Upper lobe of left lung (tissue), 6 donors: ENCODE results near the gene ACOT13. TPM values are rescaled to one million over a fixed set of nuclear protein-coding genes. Genes with fewer than 3 reads are reported as not detected.

Experiments used
- ATAC-seq, 2 donors: fragments of 200-7000 bp; cut with Tn5 transposase; one replicate each; pipeline ENCODE4 v1.9.1; 2022; ENCODE audit warnings: mild to moderate bottlenecking in 2 of 2, moderate library complexity in 2 of 2; ENCODE audit not compliant: low FRiP score in 2 of 2
- DNase-seq, 2 donors: peaks; one replicate each; pipeline ENCODE4 v3.0.0-alpha.2; 2019 to 2020
- H3K27ac ChIP-seq, 4 donors: fragments of 200-600 bp; sonication (generic); one replicate each; pipeline ENCODE4 v1.5.1; 2016 to 2019
- H3K27me3 ChIP-seq, 4 donors: fragments of 200-600 bp; sonication (generic); one replicate each; pipeline ENCODE4 v1.5.1; 2017 to 2019
- H3K36me3 ChIP-seq, 4 donors: fragments of 200-600 bp; sonication (generic); one replicate each; pipeline ENCODE4 v1.5.1; 2016 to 2019
- H3K4me1 ChIP-seq, 4 donors: fragments of 200-600 bp; sonication (generic); one replicate each; pipeline ENCODE4 v1.5.1; 2018 to 2019
- H3K4me3 ChIP-seq, 4 donors: fragments of 200-600 bp; sonication (generic); one replicate each; pipeline ENCODE4 v1.5.1; 2017 to 2019; ENCODE audit warnings: mild to moderate bottlenecking in 2 of 4, moderate library complexity in 1 of 4
- H3K9me3 ChIP-seq, 4 donors: fragments of 200-600 bp; sonication (generic); one replicate each; pipeline ENCODE4 v1.5.1; 2018 to 2019
- EP300 ChIP-seq, 4 donors: sonication (generic); formaldehyde crosslinking; IDR thresholded peaks; one replicate each; pipeline ENCODE4 v1.5.1; 2017; ENCODE audit warnings: antibody characterized with exemption in 4 of 4, control low read depth in 2 of 4
- POLR2A ChIP-seq, 4 donors: fragments of 450-650 bp; IDR thresholded peaks; one replicate each; pipeline ENCODE4 v1.5.1; 2016 to 2017; ENCODE audit warnings: antibody characterized with exemption in 4 of 4, mild to moderate bottlenecking in 2 of 4
- POLR2AphosphoS5 ChIP-seq, 2 donors: sonication (generic); formaldehyde crosslinking; IDR thresholded peaks; one replicate each; pipeline ENCODE4 v1.5.1; 2017; ENCODE audit warnings: antibody characterized with exemption in 2 of 2
- WGBS, 2 donors: methylation state at CpG; one replicate each; pipeline ENCODE4 v1.1.5; 2017 to 2018; 5-methylcytosine and 5-hydroxymethylcytosine counted together
- total RNA-seq, 6 donors: library from RNA; depleted of rRNA in 4 of 6; stranded (reverse); fragments of >200 nt in 4 of 6; gene quantifications; one replicate each; pipeline versions ENCODE4 v1.1.0 to v1.2.1, GENCODE V29; 2016 to 2021
- TF ChIP-seq, protein P1 (sequence below), 6 experiments: fragments of 450-650 bp in 4 of 6; fragments of 200-600 bp in 2 of 6; sonication (generic) in 2 of 6; IDR thresholded peaks; one replicate each; pipeline ENCODE4 v1.5.1; 2016 to 2019; ENCODE audit warnings: antibody characterized with exemption in 6 of 6
- donor health status: DM: no; HTN: no; CAD: no; lungs with moderate emphysema.
- donor health status: DM: no; HTN: yes; CAD: no; lungs with severe emphysema.

Gene ACOT13
- total RNA-seq, 6 donors from 2014 or later: 5.2 to 20.2 (median 10.5) TPM

DNA sequence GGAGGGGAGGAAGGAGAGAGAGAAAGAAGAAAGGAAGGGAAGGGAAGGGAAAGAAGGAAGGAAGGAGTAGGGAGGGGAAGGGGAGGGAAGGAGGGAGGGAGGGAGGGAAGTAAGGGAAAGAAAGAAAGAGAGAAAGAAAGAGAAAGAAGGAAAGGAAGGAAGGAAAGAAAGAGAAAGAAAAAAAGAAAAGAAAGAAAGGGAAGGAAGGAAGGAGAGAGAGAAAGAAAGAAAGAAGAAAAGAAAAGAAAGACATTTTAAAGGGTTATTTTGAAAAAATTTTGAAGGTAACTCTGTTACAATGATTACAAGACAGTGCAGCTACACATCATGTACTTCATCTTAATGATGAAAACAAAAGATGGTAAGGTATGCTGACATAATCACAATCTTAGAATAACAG lies 24.8 kb upstream of the ACOT13 start:
- TF ChIP-seq, protein P1, sequence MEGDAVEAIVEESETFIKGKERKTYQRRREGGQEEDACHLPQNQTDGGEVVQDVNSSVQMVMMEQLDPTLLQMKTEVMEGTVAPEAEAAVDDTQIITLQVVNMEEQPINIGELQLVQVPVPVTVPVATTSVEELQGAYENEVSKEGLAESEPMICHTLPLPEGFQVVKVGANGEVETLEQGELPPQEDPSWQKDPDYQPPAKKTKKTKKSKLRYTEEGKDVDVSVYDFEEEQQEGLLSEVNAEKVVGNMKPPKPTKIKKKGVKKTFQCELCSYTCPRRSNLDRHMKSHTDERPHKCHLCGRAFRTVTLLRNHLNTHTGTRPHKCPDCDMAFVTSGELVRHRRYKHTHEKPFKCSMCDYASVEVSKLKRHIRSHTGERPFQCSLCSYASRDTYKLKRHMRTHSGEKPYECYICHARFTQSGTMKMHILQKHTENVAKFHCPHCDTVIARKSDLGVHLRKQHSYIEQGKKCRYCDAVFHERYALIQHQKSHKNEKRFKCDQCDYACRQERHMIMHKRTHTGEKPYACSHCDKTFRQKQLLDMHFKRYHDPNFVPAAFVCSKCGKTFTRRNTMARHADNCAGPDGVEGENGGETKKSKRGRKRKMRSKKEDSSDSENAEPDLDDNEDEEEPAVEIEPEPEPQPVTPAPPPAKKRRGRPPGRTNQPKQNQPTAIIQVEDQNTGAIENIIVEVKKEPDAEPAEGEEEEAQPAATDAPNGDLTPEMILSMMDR (IDR thresholded peaks at IDR 0.05): no peak
- no peak for TF ChIP-seq EP300 (IDR thresholded peaks at IDR 0.05)
- no peak for TF ChIP-seq POLR2AphosphoS5 (IDR thresholded peaks at IDR 0.05)
- TF ChIP-seq POLR2A (IDR thresholded peaks at IDR 0.05): no peak
- H3K36me3 ChIP-seq: no peaks in the 10 kb centered on the region
- no peak for ATAC-seq

DNA sequence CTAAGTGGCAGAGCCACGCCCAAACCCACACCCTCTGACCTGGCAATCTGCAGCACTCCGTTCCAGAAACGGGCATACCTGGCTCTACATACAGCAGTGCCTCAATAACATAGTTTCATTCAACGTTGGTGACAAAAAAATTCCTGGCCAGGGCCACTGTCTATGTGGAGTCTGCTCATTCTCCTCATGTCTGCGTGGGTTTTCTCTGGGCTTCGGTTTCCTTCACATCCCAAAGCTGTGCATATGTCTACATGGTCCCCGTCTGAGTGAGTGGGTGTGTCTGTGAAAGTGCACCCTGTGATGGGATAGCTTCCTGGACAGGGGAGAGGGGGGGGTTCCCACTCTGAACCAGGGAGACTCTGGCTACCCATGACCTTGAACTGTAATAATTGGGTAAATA lies 23.0 kb upstream of the ACOT13 start:
- DNase-seq: no peak
- Histone ChIP-seq H3K4me3 (no peak overlapping the region), H3K27me3 (no peaks in the 10 kb centered on the region), H3K27ac (no peak overlapping the region), H3K9me3 (no peaks in the 10 kb centered on the region), H3K36me3 (no peaks in the 10 kb centered on the region), H3K4me1 (peaks cover 9 to 13% (median 11%) of the 10 kb centered on the region in 4 donors)
- TF ChIP-seq EP300 (IDR thresholded peaks at IDR 0.05) (no peak), POLR2A (IDR thresholded peaks at IDR 0.05) (no peak), POLR2AphosphoS5 (IDR thresholded peaks at IDR 0.05) (no peak)
- TF ChIP-seq, protein P1 (IDR thresholded peaks at IDR 0.05): no peak
- WGBS, 2 donors: 62 to 73% methylated on average over 2 to 7 of the region's 7 CpGs
- ATAC-seq: no peak

More for the DNA sequence above, 24.8 kb upstream of the ACOT13 start:
- Histone ChIP-seq H3K4me3 (no peak overlapping the region), H3K27me3 (no peaks in the 10 kb centered on the region), H3K27ac (no peak overlapping the region), H3K9me3 (no peaks in the 10 kb centered on the region), H3K4me1 (peaks cover 9 to 13% (median 11%) of the 10 kb centered on the region in 4 donors)
- no peak for DNase-seq

DNA sequence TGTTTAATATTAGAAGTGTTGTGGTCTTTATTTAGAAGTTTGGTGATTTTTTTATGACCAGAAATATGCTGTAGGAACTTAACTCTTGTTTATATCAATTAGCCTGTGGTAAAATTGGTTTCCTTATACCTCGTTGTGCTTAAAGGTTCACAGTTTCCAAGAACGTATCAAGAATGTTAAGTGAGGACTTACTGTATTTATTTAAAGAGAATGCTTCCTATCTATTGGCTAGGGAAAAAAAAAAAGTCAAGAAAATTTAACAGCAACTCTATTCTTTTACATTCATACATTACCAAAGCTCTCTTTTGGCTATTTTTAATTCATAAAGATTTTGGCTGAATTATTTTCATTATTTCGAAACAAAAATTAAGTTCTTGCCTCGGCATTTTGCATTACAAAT lies 22.5 kb upstream of the ACOT13 start:
- ATAC-seq (no peak), DNase-seq (no peak)
- Histone ChIP-seq H3K36me3 (no peaks in the 10 kb centered on the region), H3K4me3 (no peak overlapping the region), H3K27ac (no peak overlapping the region), H3K4me1 (peaks cover 9 to 13% (median 11%) of the 10 kb centered on the region in 4 donors), H3K9me3 (no peaks in the 10 kb centered on the region), H3K27me3 (no peaks in the 10 kb centered on the region)
- TF ChIP-seq EP300 (IDR thresholded peaks at IDR 0.05): no peak
- WGBS, 2 donors: 60 to 61% methylated on average over 4 of the region's 4 CpGs

DNA sequence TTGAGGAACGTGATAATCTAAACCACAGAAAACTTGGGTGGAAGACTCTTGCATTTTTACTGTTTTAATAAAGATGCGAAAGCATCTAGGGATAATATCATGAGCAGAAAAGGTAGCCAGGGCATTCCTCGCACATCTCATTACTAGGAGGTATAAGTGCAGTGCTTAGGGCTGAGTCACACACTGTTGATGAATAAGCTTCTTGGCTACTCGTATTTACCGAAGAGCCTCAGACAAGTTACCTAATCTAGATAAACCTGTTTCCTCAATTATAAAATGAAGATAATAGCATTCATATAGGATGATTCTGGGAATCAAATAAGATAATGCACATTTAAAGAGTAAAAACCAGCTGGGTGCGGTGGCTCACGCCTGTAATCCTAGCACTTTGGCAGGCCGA lies 20.1 kb upstream of the ACOT13 start:
- no peaks in the 10 kb centered on the region for H3K9me3 ChIP-seq
- H3K4me1 ChIP-seq: peaks cover 9 to 13% (median 11%) of the 10 kb centered on the region in 4 donors
- TF ChIP-seq, protein P1 (IDR thresholded peaks at IDR 0.05): no peak
- TF ChIP-seq POLR2AphosphoS5 (IDR thresholded peaks at IDR 0.05) (no peak), EP300 (IDR thresholded peaks at IDR 0.05) (no peak), POLR2A (IDR thresholded peaks at IDR 0.05) (no peak)
- H3K27me3 ChIP-seq: no peaks in the 10 kb centered on the region
- H3K4me3 ChIP-seq: no peak overlapping the region
- peaks cover 4 to 20% (median 10%) of the 10 kb centered on the region in 4 donors for H3K36me3 ChIP-seq
- 80 to 89% methylated on average over 8 of the region's 8 CpGs for WGBS, 2 donors
- DNase-seq (peak in 1 of 2 donors; percentile 12), ATAC-seq (no peak)
- H3K27ac ChIP-seq: peak overlapping the region in 1 of 4 donors; percentile 34

DNA sequence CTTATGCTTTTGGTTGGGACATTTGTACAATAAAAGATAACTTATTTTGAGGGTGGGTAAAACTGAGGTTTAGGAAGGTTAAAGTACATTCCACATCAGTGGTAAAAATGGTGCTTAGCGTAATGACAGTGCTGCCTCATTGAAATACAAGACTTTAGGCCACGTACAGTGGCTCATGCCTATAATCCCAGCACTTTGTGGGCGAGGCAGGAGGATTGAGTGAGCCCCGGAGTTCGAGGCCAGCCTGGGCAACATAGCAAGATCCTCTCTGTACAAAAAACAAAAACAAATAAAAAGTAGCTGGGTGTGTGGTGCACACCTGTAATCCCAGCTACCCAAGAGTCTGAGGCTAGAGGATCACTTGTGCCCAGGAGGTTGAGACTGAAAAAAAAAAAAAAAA lies 18.6 kb upstream of the ACOT13 start:
- Histone ChIP-seq H3K36me3 (peaks cover 8 to 35% (median 24%) of the 10 kb centered on the region in 4 donors), H3K9me3 (no peaks in the 10 kb centered on the region), H3K27me3 (no peaks in the 10 kb centered on the region), H3K4me1 (peaks cover 9 to 13% (median 11%) of the 10 kb centered on the region in 4 donors), H3K4me3 (no peak overlapping the region), H3K27ac (no peak overlapping the region)
- DNase-seq: no peak
- WGBS, 2 donors: 96% methylated on average over 5 of the region's 5 CpGs
- TF ChIP-seq POLR2AphosphoS5 (IDR thresholded peaks at IDR 0.05): no peak
- no peak for TF ChIP-seq POLR2A (IDR thresholded peaks at IDR 0.05)
- TF ChIP-seq, protein P1 (IDR thresholded peaks at IDR 0.05): no peak
- no peak for TF ChIP-seq EP300 (IDR thresholded peaks at IDR 0.05)
- ATAC-seq: no peak
